Measurements from ENCODE around the gene AGFG2.

GRCh38 chr7:100606313-100606712, 67.3 kb downstream of the AGFG2 start:
- TF ChIP-seq CTCF (IDR thresholded peaks at IDR 0.05) (no peak), POLR2A (IDR thresholded peaks at IDR 0.05) (no peak), POLR2AphosphoS5 (IDR thresholded peaks at IDR 0.05) (no peak), EP300 (IDR thresholded peaks at IDR 0.05; ENCODE audit: low read depth) (no peak)

Data from transverse colon (tissue), 4 donors.